Prostate gland (tissue), 2 donors: Measurements from ENCODE around the gene DLG4.

Experiments
- POLR2A ChIP-seq: fragments of 450-650 bp; IDR thresholded peaks from one replicate; pipeline ENCODE4 v1.6.1; 2016; ENCODE audit warnings: antibody characterized with exemption, mild to moderate bottlenecking
- TF ChIP-seq, protein P1 (sequence below), 4 experiments: fragments of 200-600 bp in 2 of 4; fragments of 450-650 bp in 2 of 4; sonication (generic) in 2 of 4; IDR thresholded peaks; 1 replicate in 3 of 4; 2 replicates in 1 of 4; pipeline ENCODE4 v1.5.1; 2016 to 2019; ENCODE audit warnings: antibody characterized with exemption in 4 of 4, mild to moderate bottlenecking in 2 of 4, moderate library complexity in 2 of 4

DNA sequence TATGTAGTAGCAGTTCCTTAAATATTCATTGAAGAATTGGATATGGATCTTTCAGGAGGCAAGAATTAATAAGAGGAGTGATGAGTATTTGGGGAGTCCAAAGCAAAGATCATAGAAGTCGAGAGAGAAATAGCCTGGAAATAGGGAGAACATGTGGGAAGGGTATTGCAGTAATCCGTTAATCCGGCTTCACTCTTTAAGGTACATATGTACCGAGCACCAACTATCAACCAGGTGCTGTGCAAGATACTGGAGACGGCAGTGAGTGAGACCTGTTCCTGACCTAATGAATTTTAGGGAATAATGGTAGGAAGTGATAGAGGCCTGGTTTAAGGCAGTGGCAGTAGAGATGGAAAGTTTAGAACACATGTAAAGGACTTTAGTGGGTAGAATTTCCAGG, 33.4 kb upstream of the DLG4 start:
- TF ChIP-seq, protein P1, sequence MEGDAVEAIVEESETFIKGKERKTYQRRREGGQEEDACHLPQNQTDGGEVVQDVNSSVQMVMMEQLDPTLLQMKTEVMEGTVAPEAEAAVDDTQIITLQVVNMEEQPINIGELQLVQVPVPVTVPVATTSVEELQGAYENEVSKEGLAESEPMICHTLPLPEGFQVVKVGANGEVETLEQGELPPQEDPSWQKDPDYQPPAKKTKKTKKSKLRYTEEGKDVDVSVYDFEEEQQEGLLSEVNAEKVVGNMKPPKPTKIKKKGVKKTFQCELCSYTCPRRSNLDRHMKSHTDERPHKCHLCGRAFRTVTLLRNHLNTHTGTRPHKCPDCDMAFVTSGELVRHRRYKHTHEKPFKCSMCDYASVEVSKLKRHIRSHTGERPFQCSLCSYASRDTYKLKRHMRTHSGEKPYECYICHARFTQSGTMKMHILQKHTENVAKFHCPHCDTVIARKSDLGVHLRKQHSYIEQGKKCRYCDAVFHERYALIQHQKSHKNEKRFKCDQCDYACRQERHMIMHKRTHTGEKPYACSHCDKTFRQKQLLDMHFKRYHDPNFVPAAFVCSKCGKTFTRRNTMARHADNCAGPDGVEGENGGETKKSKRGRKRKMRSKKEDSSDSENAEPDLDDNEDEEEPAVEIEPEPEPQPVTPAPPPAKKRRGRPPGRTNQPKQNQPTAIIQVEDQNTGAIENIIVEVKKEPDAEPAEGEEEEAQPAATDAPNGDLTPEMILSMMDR (IDR thresholded peaks at IDR 0.05) = no peak
- TF ChIP-seq POLR2A = no peak
